HUES6 (cell line): ENCODE data around the gene TCN1.

Experiments
- H3K27ac ChIP-seq: 2 replicates; pipeline ENCODE4 v1.7.0; 2013; ENCODE audit warnings: low read depth, mild to moderate bottlenecking, low read length, inconsistent platforms
- H3K27me3 ChIP-seq: 2 replicates; pipeline ENCODE4 v1.6.1; 2013; ENCODE audit warnings: low read length; ENCODE audit not compliant: control insufficient read depth, insufficient read depth
- H3K36me3 ChIP-seq: 2 replicates; pipeline ENCODE4 v1.6.1; 2013; ENCODE audit warnings: low read length; ENCODE audit not compliant: control insufficient read depth, insufficient read depth
- H3K4me1 ChIP-seq: 2 replicates; pipeline ENCODE4 v1.6.1; 2013; ENCODE audit warnings: low read length; ENCODE audit not compliant: control insufficient read depth, insufficient read depth
- H3K4me3 ChIP-seq: 2 replicates; pipeline ENCODE4 v1.5.1; 2013; ENCODE audit warnings: low read depth, low read length
- H3K9ac ChIP-seq: one replicate; pipeline ENCODE4 v1.6.1; 2013; ENCODE audit warnings: mild to moderate bottlenecking, low read length
- H3K9me3 ChIP-seq: 2 replicates; pipeline ENCODE4 v1.6.1; 2013; ENCODE audit warnings: low read depth, low read length; ENCODE audit not compliant: control insufficient read depth, insufficient read depth

Gene TCN1

DNA sequence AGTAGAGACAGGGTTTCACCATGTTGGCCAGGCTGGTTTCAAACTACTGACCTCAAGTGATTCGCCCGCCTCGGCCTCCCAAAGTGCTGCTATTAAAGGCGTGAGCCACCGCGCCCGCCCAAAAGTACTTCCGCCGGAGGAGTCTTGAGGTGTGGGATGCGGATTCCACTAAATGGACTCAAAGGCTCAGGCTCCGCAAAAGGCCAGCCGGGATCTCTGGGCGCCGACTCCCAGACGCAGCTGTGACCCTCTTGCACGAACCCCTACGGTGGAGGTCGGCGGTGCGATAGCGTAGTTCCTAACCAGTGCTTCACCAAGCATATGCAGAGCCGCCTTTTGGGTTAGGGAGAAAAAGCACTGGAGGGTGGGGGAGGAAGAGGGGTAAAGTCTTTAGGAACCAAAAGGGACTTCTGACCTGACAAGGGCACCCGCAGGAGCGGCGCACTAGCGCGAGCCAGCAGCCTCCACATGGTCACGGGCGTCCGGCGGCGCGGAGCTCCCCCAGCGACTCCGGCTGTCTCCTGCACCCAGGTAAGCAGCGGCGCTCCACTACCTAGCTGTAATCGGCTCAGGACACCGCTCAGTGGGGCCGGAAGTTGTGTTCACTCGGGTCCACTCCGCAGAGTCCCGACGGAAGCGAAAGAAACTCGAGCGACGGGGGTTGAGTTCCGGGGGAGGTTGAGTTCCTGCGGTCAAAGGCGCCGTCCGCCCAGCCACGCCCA is 55.9 kb downstream of the TCN1 start, which contains the start of gene MRPL16:
Gene MRPL16 (minus strand): TSS at position 590 of the 722 bp plus-strand sequence. CDS start 120 bp downstream, at position 470.
- H3K4me1 ChIP-seq = peaks cover 20% of the 10 kb centered on the region
- H3K9me3 ChIP-seq = no peaks in the 10 kb centered on the region
- peak within 1 kb of the TSS; percentile 99 for H3K4me3 ChIP-seq
- H3K9ac ChIP-seq = peak within 1 kb of the TSS; percentile 91
- peaks cover 38% of the 10 kb centered on the region for H3K36me3 ChIP-seq
- peak within 1 kb of the TSS; percentile 72 for H3K27ac ChIP-seq
- no peaks in the 10 kb centered on the region for H3K27me3 ChIP-seq

DNA sequence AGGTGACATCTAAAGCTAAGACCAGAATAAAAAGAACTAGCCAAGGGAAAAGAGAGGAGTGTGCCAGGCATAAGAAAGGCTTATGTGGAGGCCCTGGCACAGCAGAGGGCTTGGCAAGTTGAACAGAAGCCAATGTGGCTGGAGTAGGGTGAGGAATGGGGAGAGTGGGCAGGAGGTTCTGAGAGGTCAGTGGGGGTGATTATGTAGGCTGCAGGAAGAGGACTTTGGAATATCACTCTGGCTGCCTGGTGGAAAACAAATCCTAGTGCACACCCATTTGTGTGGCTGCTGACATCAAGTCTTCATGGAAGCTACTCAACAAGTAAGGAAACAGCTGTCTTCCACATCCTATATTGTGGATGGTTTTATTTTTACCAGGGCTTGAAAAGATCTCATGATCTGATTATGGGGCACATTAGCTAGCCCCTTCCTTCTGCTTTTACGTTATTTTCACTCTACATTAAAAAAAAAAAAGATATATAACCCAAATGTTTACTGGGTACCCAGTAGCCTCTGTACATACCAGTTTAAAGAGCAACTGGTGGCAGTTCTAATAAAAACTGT is 59.2 kb downstream of the TCN1 start:
- Histone ChIP-seq H3K36me3 (peaks cover 62% of the 10 kb centered on the region), H3K4me3 (no peak overlapping the region), H3K9me3 (no peaks in the 10 kb centered on the region), H3K4me1 (peaks cover 6% of the 10 kb centered on the region), H3K27ac (no peak overlapping the region), H3K9ac (no peak overlapping the region), H3K27me3 (no peaks in the 10 kb centered on the region)

DNA sequence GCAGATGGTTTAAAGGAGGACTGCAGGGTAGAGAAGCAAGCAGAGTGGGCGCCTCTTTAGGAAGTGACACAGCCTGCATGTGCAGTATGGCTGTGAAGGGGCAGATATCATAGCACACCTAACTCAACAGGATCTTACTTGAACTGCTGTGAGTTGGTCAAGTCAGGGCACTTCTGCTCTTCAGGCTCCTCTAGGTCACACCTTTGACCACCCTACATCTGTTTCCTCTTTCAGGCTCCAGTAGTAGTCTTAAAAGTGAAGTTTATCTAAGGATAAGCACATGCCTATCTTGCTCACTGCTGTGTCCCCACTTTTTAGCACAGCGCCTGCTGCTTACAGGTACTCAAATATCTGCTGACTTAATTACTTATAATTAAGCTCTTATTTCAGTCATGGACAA is 62.2 kb downstream of the TCN1 start:
- no peaks in the 10 kb centered on the region for H3K4me1 ChIP-seq
- H3K36me3 ChIP-seq = peaks cover 83% of the 10 kb centered on the region
- H3K27ac ChIP-seq = no peak overlapping the region
- H3K4me3 ChIP-seq = no peak overlapping the region
- H3K27me3 ChIP-seq = no peaks in the 10 kb centered on the region
- H3K9me3 ChIP-seq = no peaks in the 10 kb centered on the region
- H3K9ac ChIP-seq = no peak overlapping the region
